ENCODE measurements around the gene FAM3A. TPM values are rescaled to one million over a fixed set of nuclear protein-coding genes. Genes with fewer than 3 reads are reported as not detected.

The FAM3A gene
- total RNA-seq, 1 experiment from 2014 or later = 25.0 TPM

GRCh38 chrX:154460326-154460725, 55.7 kb downstream of the FAM3A start:
- Mint-ChIP-seq H3K36me3 (no peaks in the 10 kb centered on the region), H3K4me1 (no peaks in the 10 kb centered on the region), H3K27me3 (ENCODE audit: low read depth) (peaks cover 9% of the 10 kb centered on the region), H3K9me3 (no peaks in the 10 kb centered on the region), H3K4me3 (no peak overlapping the region), H3K27ac (no peak overlapping the region)
- no peak for ATAC-seq
- TF ChIP-seq, protein P1, sequence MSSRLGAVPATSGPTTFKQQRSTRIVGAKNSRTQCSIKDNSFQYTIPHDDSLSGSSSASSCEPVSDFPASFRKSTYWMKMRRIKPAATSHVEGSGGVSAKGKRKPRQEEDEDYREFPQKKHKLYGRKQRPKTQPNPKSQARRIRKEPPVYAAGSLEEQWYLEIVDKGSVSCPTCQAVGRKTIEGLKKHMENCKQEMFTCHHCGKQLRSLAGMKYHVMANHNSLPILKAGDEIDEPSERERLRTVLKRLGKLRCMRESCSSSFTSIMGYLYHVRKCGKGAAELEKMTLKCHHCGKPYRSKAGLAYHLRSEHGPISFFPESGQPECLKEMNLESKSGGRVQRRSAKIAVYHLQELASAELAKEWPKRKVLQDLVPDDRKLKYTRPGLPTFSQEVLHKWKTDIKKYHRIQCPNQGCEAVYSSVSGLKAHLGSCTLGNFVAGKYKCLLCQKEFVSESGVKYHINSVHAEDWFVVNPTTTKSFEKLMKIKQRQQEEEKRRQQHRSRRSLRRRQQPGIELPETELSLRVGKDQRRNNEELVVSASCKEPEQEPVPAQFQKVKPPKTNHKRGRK (CRISPR knock-in tag; IDR thresholded peaks at IDR 0.05; ENCODE audit: borderline replicate concordance) = no peak
- TF ChIP-seq USF1 (CRISPR knock-in tag; IDR thresholded peaks at IDR 0.05) (no peak), IRF1 (CRISPR knock-in tag; IDR thresholded peaks at IDR 0.05) (no peak), CTCF (IDR thresholded peaks at IDR 0.05) (no peak), ATF2 (CRISPR knock-in tag; IDR thresholded peaks at IDR 0.05; ENCODE audit: borderline replicate concordance, low read depth) (no peak), ZNF263 (CRISPR knock-in tag; IDR thresholded peaks at IDR 0.05; ENCODE audit: low read depth) (no peak), ELF4 (CRISPR knock-in tag; IDR thresholded peaks at IDR 0.05; ENCODE audit: low read depth) (no peak), CREM (CRISPR knock-in tag; IDR thresholded peaks at IDR 0.05) (no peak), FOXJ3 (CRISPR knock-in tag; IDR thresholded peaks at IDR 0.05; ENCODE audit: borderline replicate concordance) (no peak), SOX15 (CRISPR knock-in tag; IDR thresholded peaks at IDR 0.05) (no peak), ESRRA (CRISPR knock-in tag; IDR thresholded peaks at IDR 0.05; ENCODE audit: borderline replicate concordance) (no peak), JUN (CRISPR knock-in tag; IDR thresholded peaks at IDR 0.05) (no peak), RORB (CRISPR knock-in tag; IDR thresholded peaks at IDR 0.05) (no peak), IRF2 (CRISPR knock-in tag; IDR thresholded peaks at IDR 0.05; ENCODE audit: borderline replicate concordance, low read depth) (no peak), TEAD1 (CRISPR knock-in tag; IDR thresholded peaks at IDR 0.05) (no peak), ETV6 (CRISPR knock-in tag; IDR thresholded peaks at IDR 0.05) (no peak)
- TF ChIP-seq, protein P2, sequence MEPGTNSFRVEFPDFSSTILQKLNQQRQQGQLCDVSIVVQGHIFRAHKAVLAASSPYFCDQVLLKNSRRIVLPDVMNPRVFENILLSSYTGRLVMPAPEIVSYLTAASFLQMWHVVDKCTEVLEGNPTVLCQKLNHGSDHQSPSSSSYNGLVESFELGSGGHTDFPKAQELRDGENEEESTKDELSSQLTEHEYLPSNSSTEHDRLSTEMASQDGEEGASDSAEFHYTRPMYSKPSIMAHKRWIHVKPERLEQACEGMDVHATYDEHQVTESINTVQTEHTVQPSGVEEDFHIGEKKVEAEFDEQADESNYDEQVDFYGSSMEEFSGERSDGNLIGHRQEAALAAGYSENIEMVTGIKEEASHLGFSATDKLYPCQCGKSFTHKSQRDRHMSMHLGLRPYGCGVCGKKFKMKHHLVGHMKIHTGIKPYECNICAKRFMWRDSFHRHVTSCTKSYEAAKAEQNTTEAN (CRISPR knock-in tag; IDR thresholded peaks at IDR 0.05) = no peak
- TF ChIP-seq, protein P3, sequence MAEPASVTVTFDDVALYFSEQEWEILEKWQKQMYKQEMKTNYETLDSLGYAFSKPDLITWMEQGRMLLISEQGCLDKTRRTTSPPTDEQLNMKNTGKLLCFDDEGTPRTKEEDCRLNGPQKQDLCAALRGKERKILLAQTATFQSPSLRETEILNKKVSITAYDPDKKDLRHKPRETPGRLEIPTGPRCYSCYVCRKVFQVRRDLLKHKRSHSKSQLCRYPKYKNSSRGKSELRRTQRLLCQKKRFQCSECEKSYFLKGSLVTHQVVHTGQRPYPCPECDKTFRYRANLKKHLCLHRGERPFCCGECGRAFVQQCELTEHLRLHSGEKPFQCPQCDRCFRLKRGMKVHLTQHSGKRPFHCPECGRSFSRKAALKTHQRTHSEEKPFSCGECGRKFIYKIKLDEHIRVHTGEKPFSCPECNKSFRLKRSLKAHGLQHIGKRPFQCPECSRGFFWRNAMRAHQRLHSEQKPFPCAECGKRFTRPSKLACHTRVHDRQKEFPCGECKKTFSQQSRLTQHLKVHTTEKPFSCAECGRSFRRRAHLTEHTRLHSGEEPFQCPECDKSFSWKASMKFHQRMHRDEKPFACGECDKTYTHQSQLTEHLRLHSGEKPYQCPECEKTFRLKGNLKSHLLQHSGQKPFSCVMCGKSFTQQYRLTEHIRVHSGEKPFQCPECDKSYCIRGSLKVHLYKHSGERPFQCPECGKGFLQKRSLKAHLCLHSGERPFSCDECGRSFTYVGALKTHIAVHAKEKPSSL (CRISPR knock-in tag; conservative IDR thresholded peaks at IDR 0.05) = no peak
- TF ChIP-seq, protein P4, sequence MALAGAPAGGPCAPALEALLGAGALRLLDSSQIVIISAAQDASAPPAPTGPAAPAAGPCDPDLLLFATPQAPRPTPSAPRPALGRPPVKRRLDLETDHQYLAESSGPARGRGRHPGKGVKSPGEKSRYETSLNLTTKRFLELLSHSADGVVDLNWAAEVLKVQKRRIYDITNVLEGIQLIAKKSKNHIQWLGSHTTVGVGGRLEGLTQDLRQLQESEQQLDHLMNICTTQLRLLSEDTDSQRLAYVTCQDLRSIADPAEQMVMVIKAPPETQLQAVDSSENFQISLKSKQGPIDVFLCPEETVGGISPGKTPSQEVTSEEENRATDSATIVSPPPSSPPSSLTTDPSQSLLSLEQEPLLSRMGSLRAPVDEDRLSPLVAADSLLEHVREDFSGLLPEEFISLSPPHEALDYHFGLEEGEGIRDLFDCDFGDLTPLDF (CRISPR knock-in tag; IDR thresholded peaks at IDR 0.05) = no peak
- TF ChIP-seq, protein P5, sequence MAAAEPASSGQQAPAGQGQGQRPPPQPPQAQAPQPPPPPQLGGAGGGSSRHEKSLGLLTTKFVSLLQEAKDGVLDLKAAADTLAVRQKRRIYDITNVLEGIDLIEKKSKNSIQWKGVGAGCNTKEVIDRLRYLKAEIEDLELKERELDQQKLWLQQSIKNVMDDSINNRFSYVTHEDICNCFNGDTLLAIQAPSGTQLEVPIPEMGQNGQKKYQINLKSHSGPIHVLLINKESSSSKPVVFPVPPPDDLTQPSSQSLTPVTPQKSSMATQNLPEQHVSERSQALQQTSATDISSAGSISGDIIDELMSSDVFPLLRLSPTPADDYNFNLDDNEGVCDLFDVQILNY (CRISPR knock-in tag; IDR thresholded peaks at IDR 0.05) = no peak
- ChIA-PET CTCF (interaction anchor here (0.7 kb wide), 1 partner anchor 67 kb away, joined by 3 read pairs; no protein-coding TSS in a partner anchor), POLR2A (no interaction called here)
- no peak for DNase-seq (ENCODE audit: low spot score)
